SJSA1 (cell line): ENCODE results near the gene TLX1. TPM values are rescaled to one million over a fixed set of nuclear protein-coding genes. Genes with fewer than 3 reads are reported as not detected.

Experiments used
- DNase-seq, 2 experiments: peaks; one replicate each; pipeline ENCODE4 v3.0.0-alpha.2; 2015 to 2020; ENCODE audit warnings: low spot score in 2 of 2, low read depth in 1 of 2
- H3K27ac ChIP-seq: fragments of 250-450 bp; sonication (Bioruptor Pico); 2 replicates; pipeline ENCODE4 v1.5.1; 2020; ENCODE audit warnings: mild to moderate bottlenecking, moderate library complexity
- H3K27me3 ChIP-seq: fragments of 250-450 bp; sonication (Bioruptor Pico); replicated peaks from 2 replicates; pipeline ENCODE4 v1.5.1; 2020; ENCODE audit warnings: mild to moderate bottlenecking, moderate library complexity
- H3K36me3 ChIP-seq: fragments of 250-450 bp; sonication (Bioruptor Pico); 2 replicates; pipeline ENCODE4 v1.5.1; 2020; ENCODE audit warnings: mild to moderate bottlenecking
- H3K4me1 ChIP-seq: fragments of 250-450 bp; sonication (Bioruptor Pico); replicated peaks from 2 replicates; pipeline ENCODE4 v1.6.1; 2021; ENCODE audit warnings: mild to moderate bottlenecking
- H3K4me3 ChIP-seq: fragments of 250-450 bp; sonication (Bioruptor Pico); 2 replicates; pipeline ENCODE4 v1.5.1; 2020; ENCODE audit warnings: mild to moderate bottlenecking
- H3K9me3 ChIP-seq: fragments of 250-450 bp; sonication (Bioruptor Pico); replicated peaks from 2 replicates; pipeline ENCODE4 v1.5.1; 2020; ENCODE audit warnings: mild to moderate bottlenecking
- total RNA-seq: library from RNA; depleted of rRNA; stranded (reverse); fragments of >200 nt; shearing (Covaris generic); gene quantifications from 2 replicates; pipeline ENCODE4 v1.2.3, GENCODE V29; 2014

Gene TLX1
- total RNA-seq, 1 experiment from 2014 or later: not detected

- Histone ChIP-seq H3K9me3 (no peaks in the 10 kb centered on the region), H3K4me3 (no peak overlapping the region), H3K27ac (no peak overlapping the region), H3K27me3 (peaks cover 98% of the 10 kb centered on the region), H3K36me3 (no peaks in the 10 kb centered on the region), H3K4me1 (peaks cover 15% of the 10 kb centered on the region)
- no peak for DNase-seq
Observed at GRCh38 chr10:101133489-101134298, 2.6 kb downstream of the TLX1 start.

GRCh38 chr10:101134299-101135127, 3.4 kb downstream of the TLX1 start:
- Histone ChIP-seq H3K9me3 (no peaks in the 10 kb centered on the region), H3K4me1 (peaks cover 15% of the 10 kb centered on the region), H3K27me3 (peaks cover 100% of the 10 kb centered on the region), H3K4me3 (no peak overlapping the region), H3K36me3 (no peaks in the 10 kb centered on the region), H3K27ac (no peak overlapping the region)
- no peak for DNase-seq

GRCh38 chr10:101135141-101136006, 4.3 kb downstream of the TLX1 start:
- Histone ChIP-seq H3K4me3 (no peak overlapping the region), H3K27ac (no peak overlapping the region), H3K9me3 (no peaks in the 10 kb centered on the region), H3K36me3 (no peaks in the 10 kb centered on the region), H3K27me3 (peaks cover 100% of the 10 kb centered on the region), H3K4me1 (peaks cover 15% of the 10 kb centered on the region)
- DNase-seq: no peak

GRCh38 chr10:101136007-101136707, 5.1 kb downstream of the TLX1 start:
- DNase-seq: no peak
- Histone ChIP-seq H3K27me3 (peaks cover 100% of the 10 kb centered on the region), H3K4me1 (peaks cover 15% of the 10 kb centered on the region), H3K27ac (no peak overlapping the region), H3K4me3 (no peak overlapping the region), H3K9me3 (no peaks in the 10 kb centered on the region), H3K36me3 (no peaks in the 10 kb centered on the region)

- Histone ChIP-seq H3K36me3 (no peaks in the 10 kb centered on the region), H3K4me3 (no peak overlapping the region), H3K27ac (no peak overlapping the region), H3K4me1 (peaks cover 10% of the 10 kb centered on the region), H3K9me3 (no peaks in the 10 kb centered on the region), H3K27me3 (peaks cover 99% of the 10 kb centered on the region)
- no peak for DNase-seq
Observed at GRCh38 chr10:101136708-101137121, 5.6 kb downstream of the TLX1 start.

GRCh38 chr10:101137271-101137670, 6.2 kb downstream of the TLX1 start:
- no peak overlapping the region for H3K27ac ChIP-seq
- no peak overlapping the region for H3K4me3 ChIP-seq
- peaks cover 7% of the 10 kb centered on the region; the same call in 1 of the 2 replicates for H3K4me1 ChIP-seq
- no peaks in the 10 kb centered on the region for H3K9me3 ChIP-seq
- no peaks in the 10 kb centered on the region for H3K36me3 ChIP-seq
- H3K27me3 ChIP-seq: peaks cover 97% of the 10 kb centered on the region
- no peak for DNase-seq

- peaks cover 10% of the 10 kb centered on the region; the same call in 1 of the 2 replicates for H3K4me1 ChIP-seq
- H3K9me3 ChIP-seq: no peaks in the 10 kb centered on the region
- H3K36me3 ChIP-seq: no peaks in the 10 kb centered on the region
- H3K4me3 ChIP-seq: no peak overlapping the region
- DNase-seq: no peak
- H3K27me3 ChIP-seq: peaks cover 95% of the 10 kb centered on the region
- H3K27ac ChIP-seq: no peak overlapping the region
Observed at GRCh38 chr10:101138788-101139420, 7.8 kb downstream of the TLX1 start.

- Histone ChIP-seq H3K27ac (no peak overlapping the region), H3K4me1 (peaks cover 9% of the 10 kb centered on the region; the same call in 1 of the 2 replicates), H3K27me3 (peaks cover 95% of the 10 kb centered on the region), H3K9me3 (no peaks in the 10 kb centered on the region), H3K36me3 (no peaks in the 10 kb centered on the region), H3K4me3 (no peak overlapping the region)
- DNase-seq: no peak
Observed at GRCh38 chr10:101139421-101139911, 8.4 kb downstream of the TLX1 start.

- no peak overlapping the region for H3K4me3 ChIP-seq
- peaks cover 95% of the 10 kb centered on the region for H3K27me3 ChIP-seq
- H3K36me3 ChIP-seq: no peaks in the 10 kb centered on the region
- H3K27ac ChIP-seq: no peak overlapping the region
- DNase-seq: no peak
- H3K9me3 ChIP-seq: no peaks in the 10 kb centered on the region
- peaks cover 3% of the 10 kb centered on the region; the same call in 1 of the 2 replicates for H3K4me1 ChIP-seq
Observed at GRCh38 chr10:101140084-101140949, 9.2 kb downstream of the TLX1 start.

GRCh38 chr10:101140950-101141615, 10.0 kb downstream of the TLX1 start:
- H3K4me1 ChIP-seq: peaks cover 3% of the 10 kb centered on the region; the same call in 1 of the 2 replicates
- H3K9me3 ChIP-seq: no peaks in the 10 kb centered on the region
- H3K4me3 ChIP-seq: no peak overlapping the region
- DNase-seq: no peak
- H3K27me3 ChIP-seq: peaks cover 95% of the 10 kb centered on the region
- H3K36me3 ChIP-seq: no peaks in the 10 kb centered on the region
- H3K27ac ChIP-seq: no peak overlapping the region
